Measurements from ENCODE around the gene FBXO33. TPM values are rescaled to one million over a fixed set of nuclear protein-coding genes. Genes with fewer than 3 reads are reported as not detected.

Gene FBXO33
- total and polyA plus RNA-seq, 2 of the 8 experiments (the other 6 are each of a cell fraction or from before 2014, with no cell fraction given) = 4.7 to 11.5 TPM

- no peaks in the 10 kb centered on the region for H3K36me3 ChIP-seq (ENCODE audit: control insufficient read depth in 2 of 4, insufficient read depth in 4 of 4, low read length in 3 of 4)
- no peaks in the 10 kb centered on the region for H3K23me2 ChIP-seq (ENCODE audit: low read depth, low read length)
- no peak overlapping the region for H2BK20ac ChIP-seq (ENCODE audit: low read length)
- H3K4me1 ChIP-seq (replicated peaks in 1 of 4; ENCODE audit: control insufficient read depth in 3 of 4, insufficient read depth in 4 of 4, low read length in 3 of 4) = no peaks in the 10 kb centered on the region; a peak in 2 of 7 replicates
- no peak overlapping the region for H2BK120ac ChIP-seq (replicated peaks; ENCODE audit: low read depth, low read length)
- H4K20me1 ChIP-seq (replicated peaks in 1 of 2; ENCODE audit: control insufficient read depth in 1 of 2, insufficient read depth in 2 of 2, low read length in 2 of 2) = no peaks in the 10 kb centered on the region
- DNase-seq (ENCODE audit: low read depth in 1 of 2, low spot score in 2 of 2) (no peak), FAIRE-seq (no peak)
- no peaks in the 10 kb centered on the region for H3K9me3 ChIP-seq (ENCODE audit: insufficient read depth in 2 of 2, low read depth in 1 of 2, low read length in 1 of 2)
- H3K4ac ChIP-seq (replicated peaks; ENCODE audit: insufficient read length, low read depth, low read length) = no peak overlapping the region
- no peak overlapping the region for H4K8ac ChIP-seq (ENCODE audit: extremely low read depth, insufficient read depth, low read length)
- no peak overlapping the region for H2AFZ ChIP-seq (ENCODE audit: low read length)
- no peaks in the 10 kb centered on the region for H3K79me1 ChIP-seq (ENCODE audit: low read depth, low read length)
- H3K27ac ChIP-seq (ENCODE audit: low read depth, low read length) = no peak overlapping the region
- ChIA-PET POLR2A (ENCODE audit: partially characterized antibody) (interaction anchor here (0.6 to 0.7 kb wide), 2 partner anchors 10 to 47 kb away, joined by 3 read pairs; no protein-coding TSS in a partner anchor), CTCF (ENCODE audit: partially characterized antibody) (interaction anchor here (0.9 to 1.5 kb wide), 6 partner anchors 19 to 127 kb away, joined by 3 to 4 read pairs (median 4); partner anchors contain the start of gene FBXO33)
- H2AK5ac ChIP-seq (ENCODE audit: low read depth, low read length) = no peak overlapping the region
- no peak overlapping the region for H2BK15ac ChIP-seq (ENCODE audit: low read length)
- H3K27me3 ChIP-seq (replicated peaks in 1 of 4; ENCODE audit: control insufficient read depth in 3 of 4, extremely low read depth in 1 of 4, insufficient read depth in 3 of 4, low read length in 3 of 4) = no peaks in the 10 kb centered on the region
- 95% methylated on average over 4 of the region's 4 CpGs; no CpG with 5 or more reads in 1 of the 2 experiments for WGBS, 2 experiments (ENCODE audit: extremely low coverage in 1 of 2, insufficient coverage in 1 of 2, insufficient read length in 1 of 2, insufficient replicate concordance in 2 of 2, low coverage in 1 of 2, low lambda C conversion rate in 2 of 2, missing lambda C conversion rate in 1 of 2)
- TF ChIP-seq CHD2 (IDR thresholded peaks at IDR 0.05; ENCODE audit: low read length) = no peak
- no peak for TF ChIP-seq RFX5 (IDR thresholded peaks at IDR 0.05; ENCODE audit: borderline replicate concordance, low read depth, low read length)
- no peak for TF ChIP-seq BCL11A (IDR thresholded peaks at IDR 0.05; ENCODE audit: low read depth in 2 of 2, low read length in 2 of 2)
- no peak for TF ChIP-seq FOSL1 (IDR thresholded peaks at IDR 0.05; ENCODE audit: insufficient read depth, low read depth, low read length)
- TF ChIP-seq RAD21 (IDR thresholded peaks at IDR 0.05 in 1 of 2, conservative IDR thresholded peaks at IDR 0.05 in 1 of 2; ENCODE audit: low read depth in 2 of 2, low read length in 2 of 2) = no peak
- no peak for TF ChIP-seq SP1 (IDR thresholded peaks at IDR 0.05; ENCODE audit: low read depth, low read length)
- no peak for TF ChIP-seq CEBPB (IDR thresholded peaks at IDR 0.05; ENCODE audit: low read depth, low read length)
- no peak for TF ChIP-seq SUZ12 (IDR thresholded peaks at IDR 0.05; ENCODE audit: low read length)
- no peak for TF ChIP-seq EP300 (IDR thresholded peaks at IDR 0.05; ENCODE audit: borderline replicate concordance in 1 of 2, low read depth in 2 of 2, low read length in 2 of 2)
- TF ChIP-seq KDM5A (IDR thresholded peaks at IDR 0.05; ENCODE audit: low read length) = no peak
- TF ChIP-seq TBP (IDR thresholded peaks at IDR 0.05; ENCODE audit: low read depth, low read length) = no peak
- no peaks in the 10 kb centered on the region for H3K79me2 ChIP-seq (ENCODE audit: control insufficient read depth in 1 of 2, insufficient read depth in 2 of 2, low read length in 2 of 2)
- H3K9ac ChIP-seq (replicated peaks in 1 of 4; ENCODE audit: extremely low read depth in 1 of 4, low read depth in 3 of 4, low read length in 3 of 4) = no peak overlapping the region
- H3K14ac ChIP-seq (ENCODE audit: insufficient read length) = no peak overlapping the region
- no peak overlapping the region for H4K91ac ChIP-seq (replicated peaks; ENCODE audit: insufficient read length, low read length)
- no peak overlapping the region for H3K23ac ChIP-seq (ENCODE audit: insufficient read length)
- H3K18ac ChIP-seq (ENCODE audit: extremely low read depth, low read length) = no peak overlapping the region
- H2BK12ac ChIP-seq (ENCODE audit: low read depth, low read length) = no peak overlapping the region
- no peak overlapping the region for H3K4me2 ChIP-seq (ENCODE audit: insufficient read depth in 1 of 2, low read depth in 2 of 2, low read length in 2 of 2)
- no peak overlapping the region for H3K56ac ChIP-seq (replicated peaks; ENCODE audit: insufficient read length, low read depth, low read length)
- no peak overlapping the region for H2BK5ac ChIP-seq (ENCODE audit: low read depth, low read length)
- no peak overlapping the region for H4K5ac ChIP-seq (ENCODE audit: insufficient read length, low read depth, low read length)
- no peak overlapping the region for H3K4me3 ChIP-seq (ENCODE audit: extremely low read depth in 1 of 4, insufficient read depth in 2 of 4, low read depth in 3 of 4, low read length in 4 of 4)
Measured at GRCh38 chr14:39381366-39381765, 50.9 kb downstream of the FBXO33 start.

Data from H1 (cell line).